Measurements from ENCODE around the gene MRPL37. TPM values are rescaled to one million over a fixed set of nuclear protein-coding genes. Genes with fewer than 3 reads are reported as not detected.
"Not testable (repeated sequence)": the region's sequence is repeated elsewhere in the genome, so short reads cannot be mapped to it uniquely, and the experiment has no call there.

Gene MRPL37
- total RNA-seq, 1 donor from 2014 or later = 64.1 TPM

DNA sequence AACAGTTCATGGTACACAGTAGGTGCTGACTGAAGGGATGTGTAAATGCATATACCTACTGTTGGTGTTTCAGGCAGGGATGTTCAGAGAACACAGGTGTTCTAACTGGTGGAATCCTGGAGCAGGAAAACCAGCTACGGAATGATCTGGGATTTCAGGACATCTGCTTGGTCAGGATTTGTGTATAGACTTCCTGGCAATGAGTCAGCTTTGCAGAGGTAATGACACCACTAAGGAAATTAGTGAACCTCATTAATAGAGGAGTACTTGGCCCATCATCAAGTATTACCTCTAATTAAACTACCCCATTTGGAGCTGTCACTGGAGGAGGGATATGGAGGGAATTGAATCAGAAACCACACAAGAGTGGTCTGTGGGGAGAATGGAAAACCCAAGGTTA lies 7.3 kb downstream of the MRPL37 start:
- DNase-seq = no peak
- no peak for ATAC-seq (ENCODE audit: low read depth)
- Mint-ChIP-seq H3K27ac (no peak overlapping the region), H3K27me3 (no peaks in the 10 kb centered on the region), H3K9me3 (no peaks in the 10 kb centered on the region), H3K4me3 (no peak overlapping the region), H3K4me1 (peaks cover 4% of the 10 kb centered on the region), H3K36me3 (ENCODE audit: low read depth) (peaks cover 77% of the 10 kb centered on the region)
- intact Hi-C loops (cut with micrococcal nuclease) = no loop called here
- TF ChIP-seq, protein P1, sequence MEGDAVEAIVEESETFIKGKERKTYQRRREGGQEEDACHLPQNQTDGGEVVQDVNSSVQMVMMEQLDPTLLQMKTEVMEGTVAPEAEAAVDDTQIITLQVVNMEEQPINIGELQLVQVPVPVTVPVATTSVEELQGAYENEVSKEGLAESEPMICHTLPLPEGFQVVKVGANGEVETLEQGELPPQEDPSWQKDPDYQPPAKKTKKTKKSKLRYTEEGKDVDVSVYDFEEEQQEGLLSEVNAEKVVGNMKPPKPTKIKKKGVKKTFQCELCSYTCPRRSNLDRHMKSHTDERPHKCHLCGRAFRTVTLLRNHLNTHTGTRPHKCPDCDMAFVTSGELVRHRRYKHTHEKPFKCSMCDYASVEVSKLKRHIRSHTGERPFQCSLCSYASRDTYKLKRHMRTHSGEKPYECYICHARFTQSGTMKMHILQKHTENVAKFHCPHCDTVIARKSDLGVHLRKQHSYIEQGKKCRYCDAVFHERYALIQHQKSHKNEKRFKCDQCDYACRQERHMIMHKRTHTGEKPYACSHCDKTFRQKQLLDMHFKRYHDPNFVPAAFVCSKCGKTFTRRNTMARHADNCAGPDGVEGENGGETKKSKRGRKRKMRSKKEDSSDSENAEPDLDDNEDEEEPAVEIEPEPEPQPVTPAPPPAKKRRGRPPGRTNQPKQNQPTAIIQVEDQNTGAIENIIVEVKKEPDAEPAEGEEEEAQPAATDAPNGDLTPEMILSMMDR (IDR thresholded peaks at IDR 0.05) = no peak
- ChIA-PET CTCF (no interaction called here), POLR2A (no interaction called here)

DNA sequence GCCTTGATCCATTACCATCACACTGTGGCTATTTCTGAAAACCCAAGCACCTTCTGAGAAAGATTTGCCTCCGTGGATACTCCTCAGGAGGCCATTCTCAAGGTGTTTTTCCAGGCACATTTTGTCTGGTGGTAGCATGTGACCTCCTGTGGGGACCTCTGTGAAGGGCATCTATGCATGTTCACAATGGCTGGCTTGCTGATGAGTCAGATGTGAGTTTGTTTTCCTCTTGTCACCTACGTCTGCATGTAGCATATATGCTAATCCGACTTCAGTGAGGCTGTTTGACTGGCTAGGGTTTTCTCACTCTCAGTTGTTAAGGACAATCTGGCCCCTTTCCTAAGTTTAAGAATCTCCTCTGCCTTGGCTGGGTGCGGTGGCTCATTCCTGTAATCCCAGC lies 7.9 kb downstream of the MRPL37 start:
- CTCF ChIA-PET; H3K4me1 Mint-ChIP-seq; intact Hi-C loops (cut with micrococcal nuclease); H3K27ac Mint-ChIP-seq; POLR2A ChIA-PET; DNase-seq; H3K27me3 Mint-ChIP-seq; ATAC-seq (ENCODE audit: low read depth); H3K4me3 Mint-ChIP-seq; H3K9me3 Mint-ChIP-seq: not testable (repeated sequence)
- H3K36me3 Mint-ChIP-seq (ENCODE audit: low read depth) = peaks cover 77% of the 10 kb centered on the region

DNA sequence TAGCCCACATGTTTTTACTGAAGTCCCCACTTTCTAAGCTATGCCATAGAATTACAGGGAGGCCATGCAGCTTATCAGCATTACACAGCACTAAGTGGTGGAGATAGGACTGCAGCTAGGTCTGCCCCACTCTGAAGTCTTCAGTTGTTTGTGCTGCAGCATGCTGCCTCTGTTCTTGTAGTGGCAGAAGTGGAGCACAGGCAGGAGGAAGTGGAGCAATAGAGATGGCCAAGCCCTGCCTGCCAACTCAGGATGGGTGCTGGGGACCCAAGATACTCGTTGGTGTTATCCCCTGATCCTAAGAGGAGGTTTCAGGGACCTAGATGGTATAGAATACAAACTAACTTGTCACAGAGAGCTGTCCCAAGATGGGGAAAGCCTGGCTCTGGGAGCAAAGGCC lies 12.9 kb downstream of the MRPL37 start:
- no peak overlapping the region for H3K27ac Mint-ChIP-seq
- intact Hi-C loops (cut with micrococcal nuclease) = no loop called here

DNA sequence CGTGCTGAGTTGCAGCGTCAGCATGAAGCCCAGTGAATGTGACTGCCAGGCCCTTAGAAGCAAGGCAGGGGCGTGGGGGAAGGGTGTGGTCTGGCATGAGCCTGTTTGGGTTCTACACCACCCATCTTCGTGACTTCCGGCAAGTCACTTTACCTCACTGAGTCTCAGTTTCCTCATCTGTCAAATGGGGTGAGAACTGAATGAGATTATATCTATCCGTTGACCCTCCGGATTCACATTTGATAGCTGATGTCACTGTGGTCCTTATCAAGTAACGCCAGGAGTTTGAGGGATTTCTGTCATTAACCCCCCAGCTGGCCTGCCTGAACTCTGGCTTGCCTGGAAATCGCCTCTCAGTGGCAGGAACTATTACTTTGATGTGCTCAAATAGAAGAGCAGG lies 15.6 kb downstream of the MRPL37 start:
- ChIA-PET POLR2A (no interaction called here), CTCF (no interaction called here)
- Mint-ChIP-seq H3K36me3 (ENCODE audit: low read depth) (peaks cover 100% of the 10 kb centered on the region), H3K9me3 (no peaks in the 10 kb centered on the region), H3K4me3 (no peak overlapping the region), H3K4me1 (no peaks in the 10 kb centered on the region), H3K27me3 (no peaks in the 10 kb centered on the region), H3K27ac (no peak overlapping the region)
- TF ChIP-seq, protein P1 (IDR thresholded peaks at IDR 0.05) = no peak
- ATAC-seq (ENCODE audit: low read depth) (no peak), DNase-seq (no peak)
- intact Hi-C loops (cut with micrococcal nuclease) = no loop called here

More for the DNA sequence above, 12.9 kb downstream of the MRPL37 start:
- Mint-ChIP-seq H3K4me1 (no peaks in the 10 kb centered on the region), H3K36me3 (ENCODE audit: low read depth) (peaks cover 95% of the 10 kb centered on the region), H3K9me3 (no peaks in the 10 kb centered on the region), H3K4me3 (no peak overlapping the region), H3K27me3 (no peaks in the 10 kb centered on the region)
- CTCF ChIA-PET = no interaction called here
- ATAC-seq (ENCODE audit: low read depth) = no peak
- POLR2A ChIA-PET = no interaction called here
- TF ChIP-seq, protein P1 (IDR thresholded peaks at IDR 0.05) = no peak
- no peak for DNase-seq

DNA sequence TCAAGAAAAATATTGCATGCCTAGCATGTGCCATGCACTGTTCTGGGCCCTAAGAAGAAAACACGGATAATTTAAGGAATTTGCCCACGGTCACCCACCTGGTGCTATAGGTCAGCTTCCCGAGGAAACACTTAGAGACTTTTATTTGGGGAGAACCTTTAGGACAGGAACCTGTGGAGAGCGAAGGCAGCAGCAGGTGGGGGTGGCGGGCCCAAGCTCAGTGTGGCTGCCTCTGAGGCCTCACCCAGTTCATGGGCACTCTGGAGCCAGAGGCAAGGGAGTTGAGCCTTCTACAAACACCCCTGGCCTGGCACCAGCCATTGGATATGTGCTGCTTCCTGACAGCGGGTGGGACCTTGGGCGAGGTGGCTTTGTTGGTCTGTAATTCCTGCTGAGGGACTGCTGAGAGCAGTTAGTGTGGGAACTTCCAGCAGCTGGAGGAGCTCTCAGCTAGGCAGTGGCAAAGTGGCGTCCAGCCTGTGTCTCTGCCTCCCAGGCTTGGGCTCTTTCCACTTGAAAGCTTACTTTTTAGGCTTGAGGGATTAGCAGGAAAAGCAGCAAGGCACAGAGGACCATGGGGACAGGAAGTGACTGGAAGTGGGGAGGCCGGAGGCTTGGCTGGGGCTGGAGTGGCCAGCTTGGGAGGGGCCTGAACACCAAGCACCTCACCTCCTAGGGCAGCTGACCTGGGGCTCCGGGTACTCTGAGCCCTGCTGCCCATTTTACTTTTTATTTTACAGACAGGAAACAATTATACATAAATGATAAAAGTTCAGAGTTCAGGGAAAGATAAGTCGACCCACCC lies 19.1 kb downstream of the MRPL37 start:
- intact Hi-C loops (cut with micrococcal nuclease) = no loop called here
- H3K27me3 Mint-ChIP-seq = no peaks in the 10 kb centered on the region
- ATAC-seq (ENCODE audit: low read depth) (no peak), DNase-seq (no peak)
- H3K9me3 Mint-ChIP-seq = no peaks in the 10 kb centered on the region
- POLR2A ChIA-PET = no interaction called here
- H3K27ac Mint-ChIP-seq = no peak overlapping the region
- H3K4me3 Mint-ChIP-seq = no peak overlapping the region
- TF ChIP-seq, protein P1 (IDR thresholded peaks at IDR 0.05) = no peak
- no peaks in the 10 kb centered on the region for H3K4me1 Mint-ChIP-seq
- H3K36me3 Mint-ChIP-seq (ENCODE audit: low read depth) = peaks cover 77% of the 10 kb centered on the region
- CTCF ChIA-PET = no interaction called here

DNA sequence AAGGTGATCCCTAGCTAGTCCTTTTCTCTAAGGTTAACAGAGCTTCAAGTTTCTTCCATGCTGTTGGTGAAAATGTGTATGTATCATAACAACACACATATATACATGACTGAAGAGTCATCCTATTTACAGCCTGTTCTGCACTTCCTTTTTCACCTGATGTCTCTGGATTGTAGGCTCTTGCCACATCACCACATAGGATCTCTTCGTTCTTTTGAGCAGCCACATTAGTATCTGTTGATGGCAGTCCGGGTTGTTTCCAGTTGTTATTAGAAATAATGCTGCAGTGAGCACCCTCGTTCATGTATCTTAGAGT lies 19.7 kb downstream of the MRPL37 start:
- POLR2A ChIA-PET = interaction anchor here (1.3 kb wide), 1 partner anchor 20 kb away, joined by 3 read pairs; the partner anchor contains the start of genes CYB5RL and MRPL37

More for the DNA sequence above, 19.7 kb downstream of the MRPL37 start:
- CTCF ChIA-PET = no interaction called here
- Mint-ChIP-seq H3K27ac (no peak overlapping the region), H3K4me1 (no peaks in the 10 kb centered on the region), H3K9me3 (no peaks in the 10 kb centered on the region), H3K4me3 (no peak overlapping the region), H3K36me3 (ENCODE audit: low read depth) (peaks cover 72% of the 10 kb centered on the region), H3K27me3 (no peaks in the 10 kb centered on the region)
- intact Hi-C loops (cut with micrococcal nuclease) = no loop called here
- ATAC-seq (ENCODE audit: low read depth) = no peak
- no peak for DNase-seq
- TF ChIP-seq, protein P1 (IDR thresholded peaks at IDR 0.05) = no peak

All from activated B cell treated with CpG ODN at 0.5 μM for 24 hours (primary cell).